ENCODE results near the gene TNIK.
"Not testable (repeated sequence)": the region's sequence is repeated elsewhere in the genome, so short reads cannot be mapped to it uniquely, and the experiment has no call there.

The TNIK gene

GRCh38 chr3:171330938-171331337, 129.3 kb downstream of the TNIK start:
- no peak for DNase-seq

- no peak for DNase-seq
Observed at GRCh38 chr3:171329746-171330145, 130.5 kb downstream of the TNIK start.

- no peak for DNase-seq
Observed at GRCh38 chr3:171328419-171329082, 131.7 kb downstream of the TNIK start.

- DNase-seq: no peak
Observed at GRCh38 chr3:171327441-171328174, 132.6 kb downstream of the TNIK start.

- no peak for DNase-seq
Observed at GRCh38 chr3:171326717-171327440, 133.3 kb downstream of the TNIK start.

- DNase-seq: no peak
Observed at GRCh38 chr3:171323938-171324536, 136.2 kb downstream of the TNIK start.

- DNase-seq: no peak
Observed at GRCh38 chr3:171321559-171322360, 138.4 kb downstream of the TNIK start.

GRCh38 chr3:171320750-171321558, 139.3 kb downstream of the TNIK start:
- no peak for DNase-seq

- DNase-seq: no peak
Observed at GRCh38 chr3:171317171-171317570, 143.0 kb downstream of the TNIK start.

- DNase-seq: no peak
Observed at GRCh38 chr3:171315919-171316318, 144.3 kb downstream of the TNIK start.

GRCh38 chr3:171315101-171315500, 145.1 kb downstream of the TNIK start:
- no peak for DNase-seq

- no peak for DNase-seq
Observed at GRCh38 chr3:171314341-171314740, 145.9 kb downstream of the TNIK start.

- DNase-seq: no peak
Observed at GRCh38 chr3:171313702-171314101, 146.5 kb downstream of the TNIK start.

- no peak for DNase-seq
Observed at GRCh38 chr3:171312741-171313140, 147.5 kb downstream of the TNIK start.

- DNase-seq: no peak
Observed at GRCh38 chr3:171311784-171312183, 148.4 kb downstream of the TNIK start.

GRCh38 chr3:171309906-171310359, 150.3 kb downstream of the TNIK start:
- no peak for DNase-seq

- DNase-seq: no peak
Observed at GRCh38 chr3:171307988-171308387, 152.2 kb downstream of the TNIK start.

- no peak for DNase-seq
Observed at GRCh38 chr3:171307046-171307585, 153.1 kb downstream of the TNIK start.

- no peak for DNase-seq
Observed at GRCh38 chr3:171306631-171307030, 153.6 kb downstream of the TNIK start.

- not testable (repeated sequence) for DNase-seq
Observed at GRCh38 chr3:171305823-171306222, 154.4 kb downstream of the TNIK start.

- not testable (repeated sequence) for DNase-seq
Observed at GRCh38 chr3:171304498-171304897, 155.7 kb downstream of the TNIK start.

Data from NCI-H1930 (cell line).